Femur (tissue), 1 donor: ENCODE results near the gene SDR39U1.

Experiments used
- DNase-seq: peaks from one replicate; pipeline ENCODE4 v3.0.0-alpha.2; 2017

The SDR39U1 gene

GRCh38 chr14:24408764-24409163, 33.8 kb downstream of the SDR39U1 start:
- DNase-seq, result no peak

DNA sequence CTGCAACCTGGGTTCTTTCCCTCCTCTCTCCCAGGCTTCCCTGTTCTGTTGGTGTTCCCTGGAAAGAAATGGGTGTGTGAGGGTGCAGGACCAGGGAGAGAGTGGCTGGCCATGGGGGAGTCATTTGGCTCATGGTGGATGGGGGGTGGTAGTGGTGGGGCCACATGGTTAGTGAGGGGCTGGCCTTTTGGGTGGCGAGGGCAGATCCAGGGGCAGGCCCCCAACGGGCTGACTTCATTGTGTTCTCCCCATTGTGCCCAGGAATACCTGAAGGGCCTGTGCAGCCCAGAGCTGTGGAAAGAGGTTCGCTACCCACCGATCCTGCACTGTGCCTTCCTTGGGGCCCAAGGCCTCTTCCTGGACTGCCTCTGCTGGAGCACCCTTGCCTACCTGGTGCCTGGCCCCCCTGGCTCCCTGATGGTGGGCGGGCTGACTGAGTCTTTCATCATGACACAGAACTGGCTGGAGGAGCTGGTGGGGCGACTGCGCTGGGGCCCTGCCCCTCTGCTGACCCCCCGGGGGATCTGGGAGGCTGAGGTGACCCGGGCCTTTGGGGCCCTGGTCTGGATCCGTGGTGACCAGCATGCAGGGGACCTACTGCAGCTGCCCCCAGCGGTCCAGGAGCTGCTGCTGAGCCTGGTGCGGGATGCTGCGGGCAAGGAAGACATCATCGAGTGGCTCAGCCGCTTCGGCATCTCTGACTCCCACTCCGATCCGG, 34.8 kb downstream of the SDR39U1 start:
- DNase-seq, result no peak

DNA sequence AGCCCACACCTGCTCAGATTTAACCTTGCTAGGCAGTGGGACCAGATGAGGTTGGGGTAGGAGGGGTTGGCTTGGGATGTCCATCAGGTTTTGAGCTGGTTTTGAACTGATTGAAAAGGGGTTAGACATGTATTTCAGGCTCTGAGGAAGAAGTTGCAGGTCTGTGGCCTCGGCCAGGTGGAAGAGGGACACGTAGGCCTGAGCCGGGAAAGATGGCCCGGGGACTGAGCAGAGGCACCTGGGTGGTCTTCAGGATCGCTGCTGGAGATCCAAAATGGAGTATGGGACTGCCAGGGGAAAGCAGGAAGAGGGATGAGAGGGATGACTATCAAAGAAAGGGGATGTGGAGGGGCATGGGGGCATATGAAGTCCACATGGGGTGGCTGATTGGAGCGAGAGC, 36.2 kb downstream of the SDR39U1 start:
- no peak for DNase-seq

DNA sequence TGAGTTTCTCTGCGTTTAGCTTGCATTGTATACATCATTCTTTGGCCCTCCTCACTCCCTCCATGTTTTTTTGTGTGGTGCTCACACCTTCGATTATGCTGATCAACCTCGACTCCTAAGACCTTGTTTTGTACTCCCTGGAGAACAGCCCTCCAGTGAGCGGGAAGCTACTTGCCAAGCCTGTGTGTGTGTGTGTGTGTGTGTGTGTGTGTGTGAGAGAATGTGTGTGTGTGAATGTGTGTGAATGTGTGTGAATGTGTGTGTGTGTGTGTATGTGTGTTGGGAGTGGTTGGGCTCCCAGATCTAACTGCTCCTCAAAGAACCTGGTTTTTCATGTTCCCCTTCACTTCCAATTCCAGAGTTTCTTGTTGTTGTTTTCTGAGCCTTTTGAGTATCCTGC, 37.8 kb downstream of the SDR39U1 start:
- DNase-seq, result no peak

GRCh38 chr14:24403294-24403998, 39.1 kb downstream of the SDR39U1 start:
- no peak for DNase-seq

- no peak for DNase-seq
Observed at GRCh38 chr14:24401810-24402702, 40.5 kb downstream of the SDR39U1 start.

- DNase-seq, result peak; percentile 20
Observed at GRCh38 chr14:24399999-24400718, 42.4 kb downstream of the SDR39U1 start.

- DNase-seq, result peak; percentile 36
Observed at GRCh38 chr14:24399447-24399822, 43.1 kb downstream of the SDR39U1 start.

- peak; percentile 90 for DNase-seq
Observed at GRCh38 chr14:24398653-24399446, 43.7 kb downstream of the SDR39U1 start, which contains the start of gene NYNRIN. TSS of gene NYNRIN (plus strand) at chr14:24399003. CDS start at chr14:24399247, 244 bp downstream.

- DNase-seq, result peak; percentile 75
Observed at GRCh38 chr14:24398293-24398652, 44.3 kb downstream of the SDR39U1 start.

GRCh38 chr14:24397639-24398292, 44.8 kb downstream of the SDR39U1 start:
- DNase-seq, result peak; percentile 24

- no peak for DNase-seq
Observed at GRCh38 chr14:24395609-24396582, 46.7 kb downstream of the SDR39U1 start.

DNA sequence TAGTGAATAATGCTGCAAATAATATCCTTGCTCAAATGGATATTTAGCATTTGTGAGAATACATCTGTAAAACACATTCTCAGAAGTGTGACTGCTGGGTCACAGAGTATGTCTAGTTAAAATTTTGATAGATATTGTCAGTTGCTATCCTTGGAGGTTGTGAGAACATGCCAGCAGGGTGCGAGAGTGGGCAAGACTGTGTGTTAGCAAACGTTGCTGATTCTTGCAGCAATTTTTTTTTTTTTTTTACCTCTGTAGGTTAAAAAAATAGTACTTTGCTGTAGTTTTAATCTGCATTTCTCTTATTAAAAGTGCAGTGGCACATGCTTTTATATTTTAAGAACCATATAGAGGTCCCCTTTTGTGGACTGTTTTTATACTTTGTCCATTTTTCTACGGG, 48.3 kb downstream of the SDR39U1 start:
- DNase-seq, result no peak

GRCh38 chr14:24392325-24393091, 50.1 kb downstream of the SDR39U1 start:
- DNase-seq, result no peak

- no peak for DNase-seq
Observed at GRCh38 chr14:24390701-24391468, 51.7 kb downstream of the SDR39U1 start.
